ENCODE results near the gene ALKBH6. TPM values are rescaled to one million over a fixed set of nuclear protein-coding genes. Genes with fewer than 3 reads are reported as not detected.

The ALKBH6 gene
- total RNA-seq, 1 donor from 2014 or later, result 7.3 TPM

Other genes starting within 250 kb of the ALKBH6 start
- gene ARHGAP33, start 238.6 kb downstream of the ALKBH6 start, total RNA-seq, result 0.44 and 1.2 TPM in 2 replicates
- not detected in 2 replicates for gene PRODH2, start 201.4 kb downstream of the ALKBH6 start, total RNA-seq
- gene NPHS1, start 161.7 kb downstream of the ALKBH6 start, total RNA-seq, result not detected in 2 replicates
- not detected in 2 replicates for gene KIRREL2, start 157.3 kb downstream of the ALKBH6 start, total RNA-seq
- 1.2 and 2.2 TPM in 2 replicates for gene APLP1, start 145.6 kb downstream of the ALKBH6 start, total RNA-seq
- 1.3 and 3.8 TPM in 2 replicates for gene NFKBID, start 113.7 kb downstream of the ALKBH6 start, total RNA-seq
- 0.22 and 0.40 TPM in 2 replicates for gene HCST, start 111.7 kb downstream of the ALKBH6 start, total RNA-seq
- gene TYROBP, start 105.9 kb downstream of the ALKBH6 start, total RNA-seq, result not detected in 2 replicates
- gene LRFN3, start 77.8 kb downstream of the ALKBH6 start, total RNA-seq, result 1.3 and 2.0 TPM in 2 replicates
- gene SDHAF1, start 19.0 kb downstream of the ALKBH6 start, total RNA-seq, result 8.7 and 10.7 TPM in 2 replicates
- gene SYNE4, start 5.4 kb downstream of the ALKBH6 start, total RNA-seq, result under 0.01 TPM in 1 of 2 replicates, not detected in the other
- 2.6 and 2.8 TPM in 2 replicates for gene CLIP3, start 18.7 kb upstream of the ALKBH6 start, total RNA-seq
- 0.87 and 1.8 TPM in 2 replicates for gene THAP8, start 40.1 kb upstream of the ALKBH6 start, total RNA-seq
- gene WDR62, start 40.7 kb upstream of the ALKBH6 start, total RNA-seq, result 1.2 and 2.0 TPM in 2 replicates
- not detected in 2 replicates for gene OVOL3, start 96.9 kb upstream of the ALKBH6 start, total RNA-seq
- 123 and 143 TPM in 2 replicates for gene POLR2I, start 100.7 kb upstream of the ALKBH6 start, total RNA-seq
- 140 and 181 TPM in 2 replicates for gene TBCB, start 101.3 kb upstream of the ALKBH6 start, total RNA-seq
- gene CAPNS1, start 125.9 kb upstream of the ALKBH6 start, total RNA-seq, result 361 and 396 TPM in 2 replicates
- 88.5 and 153 TPM in 2 replicates for gene COX7A1, start 138.2 kb upstream of the ALKBH6 start, total RNA-seq
- gene ZNF565, start 200.5 kb upstream of the ALKBH6 start, total RNA-seq, result 2.0 and 3.8 TPM in 2 replicates
- 50.1 and 65.7 TPM in 2 replicates for gene ZNF146, start 200.9 kb upstream of the ALKBH6 start, total RNA-seq